Stimulated activated CD8-positive, alpha-beta memory T cell treated with anti-CD3 and anti-CD28 coated beads, Interleukin-4, amount 100 ng/mL, for 24 hours (primary cell): ENCODE measurements around the gene NGLY1.

ENCODE experiments used
- DNase-seq: peaks from one replicate; pipeline ENCODE4 v3.0.0-alpha.2; 2020; ENCODE audit warnings: low read depth

The NGLY1 gene, protein sequence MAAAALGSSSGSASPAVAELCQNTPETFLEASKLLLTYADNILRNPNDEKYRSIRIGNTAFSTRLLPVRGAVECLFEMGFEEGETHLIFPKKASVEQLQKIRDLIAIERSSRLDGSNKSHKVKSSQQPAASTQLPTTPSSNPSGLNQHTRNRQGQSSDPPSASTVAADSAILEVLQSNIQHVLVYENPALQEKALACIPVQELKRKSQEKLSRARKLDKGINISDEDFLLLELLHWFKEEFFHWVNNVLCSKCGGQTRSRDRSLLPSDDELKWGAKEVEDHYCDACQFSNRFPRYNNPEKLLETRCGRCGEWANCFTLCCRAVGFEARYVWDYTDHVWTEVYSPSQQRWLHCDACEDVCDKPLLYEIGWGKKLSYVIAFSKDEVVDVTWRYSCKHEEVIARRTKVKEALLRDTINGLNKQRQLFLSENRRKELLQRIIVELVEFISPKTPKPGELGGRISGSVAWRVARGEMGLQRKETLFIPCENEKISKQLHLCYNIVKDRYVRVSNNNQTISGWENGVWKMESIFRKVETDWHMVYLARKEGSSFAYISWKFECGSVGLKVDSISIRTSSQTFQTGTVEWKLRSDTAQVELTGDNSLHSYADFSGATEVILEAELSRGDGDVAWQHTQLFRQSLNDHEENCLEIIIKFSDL

DNA sequence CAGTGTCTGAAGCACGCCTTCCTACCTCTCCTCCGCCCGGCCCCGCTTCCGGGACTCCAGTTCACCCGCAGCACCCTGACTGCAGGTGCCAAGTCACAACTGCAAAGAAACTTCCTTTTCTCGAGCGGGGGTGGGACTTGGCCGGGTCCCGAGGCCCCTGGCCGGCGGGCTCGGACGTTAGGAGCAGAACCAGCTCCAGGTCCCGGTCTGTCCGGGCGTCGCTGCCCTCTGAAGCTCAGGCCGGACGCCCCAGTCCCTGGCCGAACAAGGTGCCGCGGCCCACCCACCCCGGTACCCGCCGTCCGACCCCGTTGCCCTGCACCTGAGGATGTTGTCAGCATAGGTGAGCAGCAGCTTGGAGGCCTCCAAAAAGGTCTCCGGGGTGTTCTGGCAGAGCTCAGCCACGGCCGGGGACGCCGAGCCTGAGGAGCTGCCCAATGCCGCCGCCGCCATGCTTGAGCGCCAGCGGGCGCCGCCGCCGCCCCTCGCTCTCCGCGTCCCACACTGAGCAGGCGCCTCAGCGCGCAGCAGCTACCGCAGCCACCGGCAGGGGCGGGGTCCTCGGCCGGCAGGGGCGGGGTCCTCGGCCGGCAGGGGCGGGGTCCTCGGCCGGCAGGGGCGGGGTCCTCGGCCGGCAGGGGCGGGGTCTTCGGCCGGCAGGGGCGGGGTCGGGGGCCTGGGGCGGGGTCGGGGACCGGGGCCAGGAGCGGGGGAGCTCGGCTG lies at the start of gene NGLY1:
TSS of gene NGLY1 (minus strand) at position 506 of the 723 bp plus-strand sequence. CDS start at position 453, 53 bp downstream.
- DNase-seq, result peak; percentile 71

DNA sequence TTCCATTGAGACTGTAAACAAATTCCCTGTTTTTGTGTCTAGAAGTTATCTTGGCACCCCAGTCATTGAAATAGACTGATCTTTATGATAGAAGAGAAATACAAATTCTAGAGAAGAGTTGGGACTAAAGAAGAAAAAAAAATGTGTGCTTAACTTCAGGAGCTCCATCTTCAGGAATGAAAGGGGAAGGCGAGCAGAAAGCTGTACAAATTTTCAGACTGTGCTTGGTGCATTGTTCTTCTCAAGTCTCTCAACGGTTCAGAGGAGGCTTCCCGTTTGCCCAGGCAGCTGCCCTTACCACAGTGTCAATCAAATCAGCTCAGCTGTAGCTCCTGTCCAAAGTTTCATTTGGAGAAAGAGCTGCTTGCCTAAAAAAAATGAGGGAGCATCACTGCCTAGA lies 48.3 kb upstream of the NGLY1 start:
- no peak for DNase-seq

- DNase-seq, result no peak
Observed at GRCh38 chr3:25830373-25831280, 47.4 kb upstream of the NGLY1 start.

DNA sequence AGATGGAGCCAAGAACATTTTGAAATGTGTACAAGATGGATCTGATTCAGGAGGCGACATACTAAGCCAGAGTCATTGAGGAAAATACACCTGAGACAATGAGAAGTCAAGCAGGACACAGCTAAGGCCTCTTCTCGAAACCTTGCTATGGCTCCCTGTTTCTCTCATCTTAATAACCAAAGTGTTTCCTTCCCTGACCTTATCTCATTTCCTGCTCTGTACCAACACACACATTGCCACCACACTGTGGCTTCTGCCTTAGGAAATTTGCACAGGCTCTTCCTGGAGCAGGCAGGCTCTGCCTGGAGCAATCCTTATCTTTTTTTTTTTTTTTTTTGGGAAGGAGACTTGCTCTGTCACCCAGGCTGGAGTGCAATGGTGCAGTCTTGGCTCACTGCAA lies 43.3 kb upstream of the NGLY1 start:
- DNase-seq, result no peak

GRCh38 chr3:25823314-25823713 lies 40.1 kb upstream of the NGLY1 start:
- no peak for DNase-seq

GRCh38 chr3:25821746-25822573 lies 38.7 kb upstream of the NGLY1 start:
- DNase-seq, result no peak

- no peak for DNase-seq
Observed at GRCh38 chr3:25820816-25821486, 37.7 kb upstream of the NGLY1 start.

DNA sequence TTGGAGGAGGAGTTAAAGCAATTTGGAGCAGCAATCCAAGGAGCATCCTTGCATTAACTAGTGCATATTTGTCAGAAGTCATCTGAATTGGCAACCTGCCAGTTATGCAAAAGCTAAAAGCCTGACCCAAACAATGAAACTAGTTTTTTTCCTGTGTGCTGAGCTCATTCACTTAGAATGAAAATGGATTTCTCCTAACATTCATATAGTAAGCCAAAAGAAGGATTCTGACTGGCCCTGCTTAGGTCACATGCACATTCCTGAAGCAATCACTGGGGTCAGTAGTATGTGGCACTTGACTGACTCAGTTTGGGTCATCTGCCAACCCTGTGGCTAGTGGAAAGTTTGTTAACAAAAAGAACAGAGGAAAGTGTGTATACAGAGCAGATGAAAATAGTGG lies 37.1 kb upstream of the NGLY1 start:
- DNase-seq, result no peak

- no peak for DNase-seq
Observed at GRCh38 chr3:25818335-25818734, 35.1 kb upstream of the NGLY1 start.

GRCh38 chr3:25817638-25818037 lies 34.4 kb upstream of the NGLY1 start:
- DNase-seq, result no peak

GRCh38 chr3:25817107-25817506 lies 33.9 kb upstream of the NGLY1 start:
- no peak for DNase-seq

DNA sequence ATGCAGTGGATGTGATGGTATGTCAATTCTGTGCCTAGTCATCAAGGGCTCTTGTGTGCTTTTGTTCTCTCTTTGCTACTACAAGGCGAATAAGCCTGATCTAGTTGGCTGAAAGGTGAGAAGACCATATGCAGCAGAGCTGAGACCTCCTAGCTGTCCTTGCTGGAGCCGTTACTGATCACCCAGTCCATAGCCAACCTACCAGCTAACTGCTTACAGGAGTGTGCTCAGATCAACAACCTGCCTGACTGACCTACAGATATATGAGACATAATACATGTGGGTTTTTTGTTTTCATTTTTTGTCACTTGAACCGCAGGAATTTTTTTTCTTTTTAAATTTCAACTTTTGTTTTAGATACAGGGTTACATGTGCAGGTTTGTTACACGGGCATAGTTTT lies 29.4 kb upstream of the NGLY1 start:
- DNase-seq, result no peak

DNA sequence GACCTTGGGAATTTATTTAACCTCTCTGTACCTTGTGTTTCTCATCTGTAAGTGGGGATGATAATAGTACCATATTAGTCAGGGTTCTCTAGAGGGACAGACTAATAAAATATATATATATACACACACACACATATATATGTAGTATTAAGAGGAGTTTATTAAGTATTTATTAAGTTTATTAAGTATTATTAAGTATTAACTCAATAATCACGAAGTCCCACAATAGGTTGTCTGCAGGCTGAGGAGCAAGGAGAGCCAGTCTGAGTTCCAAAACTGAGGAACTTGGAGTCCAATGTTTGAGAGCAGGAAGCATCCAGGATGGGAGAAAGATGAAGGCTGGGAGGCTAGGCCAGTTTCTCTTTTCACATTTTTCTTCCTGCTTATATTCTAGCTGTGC lies 21.4 kb upstream of the NGLY1 start:
- DNase-seq, result no peak

- DNase-seq, result no peak
Observed at GRCh38 chr3:25803833-25804232, 20.6 kb upstream of the NGLY1 start.

DNA sequence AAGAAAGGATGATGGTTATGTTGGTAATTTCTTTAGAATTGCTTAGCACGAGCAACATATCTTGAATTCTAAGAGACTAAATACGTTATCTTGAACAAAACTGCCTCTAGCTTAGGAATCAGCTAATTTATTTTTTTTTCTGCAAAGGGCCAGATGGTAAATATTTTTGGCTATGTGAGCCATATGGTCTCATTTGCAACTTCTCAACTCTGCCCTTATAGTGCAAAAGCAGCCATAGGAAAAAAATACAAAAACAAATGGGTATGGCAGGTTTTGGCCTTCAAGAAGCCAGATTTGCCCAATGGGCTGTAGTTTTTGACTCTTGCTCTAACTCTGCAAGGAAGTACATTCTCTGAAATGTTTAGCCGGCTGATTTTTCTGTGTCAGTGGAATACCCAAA lies 18.5 kb upstream of the NGLY1 start:
- no peak for DNase-seq

DNA sequence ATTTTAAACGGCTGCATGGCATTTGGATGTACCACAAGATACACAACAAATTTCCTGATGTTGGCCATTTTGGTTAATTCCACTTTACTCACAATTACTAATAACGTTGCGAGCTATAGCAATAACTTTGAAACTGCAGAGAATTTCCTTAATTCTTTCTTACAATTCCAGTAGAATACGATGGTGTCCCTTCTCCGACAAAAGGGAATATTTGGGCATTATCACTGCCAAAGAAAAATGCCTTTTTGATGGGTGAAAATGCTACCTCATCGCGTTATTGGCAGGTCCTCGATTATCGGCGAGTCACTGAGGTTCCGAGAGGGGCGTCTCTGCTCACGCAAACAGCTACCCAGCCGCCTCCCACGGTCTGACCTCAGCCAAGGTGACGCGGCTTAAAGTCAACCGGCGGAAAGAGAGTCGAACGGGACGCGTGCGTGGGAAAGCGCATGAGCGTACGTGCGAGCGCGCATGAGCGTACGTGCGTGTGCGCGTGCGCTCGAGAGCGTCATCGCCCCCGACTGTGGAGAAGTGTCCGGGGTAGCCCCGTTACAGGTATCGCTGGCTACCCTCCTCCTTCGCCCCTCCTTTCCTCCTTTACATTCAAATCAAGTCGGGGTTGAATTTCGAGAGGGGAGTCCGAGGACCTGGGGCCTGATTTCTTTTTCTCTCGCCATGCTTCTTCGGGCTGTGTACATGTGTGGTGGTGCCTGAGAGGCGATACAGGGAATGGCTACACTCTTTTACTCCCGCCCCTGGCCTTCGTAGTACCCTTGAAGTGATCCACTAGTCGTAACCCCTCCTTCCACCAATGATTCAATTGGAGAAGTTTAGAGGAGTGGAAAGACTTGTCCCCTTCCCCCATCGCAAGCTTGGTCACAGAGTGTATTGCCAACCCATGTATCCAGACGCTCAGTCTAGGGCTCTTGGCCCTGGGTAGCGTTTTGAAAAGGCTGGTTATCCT lies 6.6 kb upstream of the NGLY1 start, which contains the start of gene OXSM:
TSS of gene OXSM (plus strand) at position 495 of the 961 bp plus-strand sequence. CDS start 931 bp downstream, outside the sequence.
- peak; percentile 89 for DNase-seq

- DNase-seq, result no peak
Observed at GRCh38 chr3:25789209-25789595, 6.0 kb upstream of the NGLY1 start.

DNA sequence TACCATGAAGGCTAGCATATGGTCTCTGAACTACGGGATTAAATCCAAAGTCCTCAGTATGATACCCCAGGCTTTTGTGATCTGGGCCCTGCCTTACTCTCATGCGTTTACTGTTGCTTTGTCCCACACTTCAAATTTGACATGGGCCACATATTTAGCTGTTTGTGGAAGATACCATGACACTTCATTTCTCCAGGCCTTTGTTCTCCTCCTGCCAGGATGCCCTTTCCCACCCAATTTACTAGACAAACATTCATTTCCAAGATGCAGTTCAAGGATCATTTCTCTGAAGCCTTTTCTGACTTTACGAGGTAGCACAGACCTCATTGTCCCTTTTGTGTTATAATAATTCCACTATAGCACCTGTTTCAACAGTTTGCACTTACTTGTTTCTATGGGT lies 4.4 kb upstream of the NGLY1 start:
- DNase-seq, result no peak

DNA sequence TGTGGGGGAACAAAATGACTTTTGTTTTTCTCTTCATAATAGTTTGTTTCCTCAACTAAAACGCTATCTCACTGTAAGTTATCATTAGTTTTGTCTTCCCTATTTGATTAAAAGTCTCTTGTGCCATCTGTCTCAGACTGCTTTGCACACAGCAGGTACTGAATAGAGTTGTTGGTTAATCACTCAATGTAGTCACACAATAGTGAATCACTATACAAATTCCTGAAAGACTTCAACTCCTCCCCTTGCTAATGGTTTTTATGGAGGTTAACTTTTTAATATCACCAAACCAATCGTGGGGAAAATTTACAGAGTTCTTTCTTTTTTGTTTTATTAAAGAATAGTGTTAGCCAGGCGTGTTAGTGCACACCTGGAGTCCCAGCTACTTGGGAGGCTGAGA lies 2.6 kb upstream of the NGLY1 start:
- no peak for DNase-seq
